ENCODE measurements around the gene HBQ1.
"Not testable (repeated sequence)": the region's sequence is repeated elsewhere in the genome, so short reads cannot be mapped to it uniquely, and the experiment has no call there.

The HBQ1 gene

DNA sequence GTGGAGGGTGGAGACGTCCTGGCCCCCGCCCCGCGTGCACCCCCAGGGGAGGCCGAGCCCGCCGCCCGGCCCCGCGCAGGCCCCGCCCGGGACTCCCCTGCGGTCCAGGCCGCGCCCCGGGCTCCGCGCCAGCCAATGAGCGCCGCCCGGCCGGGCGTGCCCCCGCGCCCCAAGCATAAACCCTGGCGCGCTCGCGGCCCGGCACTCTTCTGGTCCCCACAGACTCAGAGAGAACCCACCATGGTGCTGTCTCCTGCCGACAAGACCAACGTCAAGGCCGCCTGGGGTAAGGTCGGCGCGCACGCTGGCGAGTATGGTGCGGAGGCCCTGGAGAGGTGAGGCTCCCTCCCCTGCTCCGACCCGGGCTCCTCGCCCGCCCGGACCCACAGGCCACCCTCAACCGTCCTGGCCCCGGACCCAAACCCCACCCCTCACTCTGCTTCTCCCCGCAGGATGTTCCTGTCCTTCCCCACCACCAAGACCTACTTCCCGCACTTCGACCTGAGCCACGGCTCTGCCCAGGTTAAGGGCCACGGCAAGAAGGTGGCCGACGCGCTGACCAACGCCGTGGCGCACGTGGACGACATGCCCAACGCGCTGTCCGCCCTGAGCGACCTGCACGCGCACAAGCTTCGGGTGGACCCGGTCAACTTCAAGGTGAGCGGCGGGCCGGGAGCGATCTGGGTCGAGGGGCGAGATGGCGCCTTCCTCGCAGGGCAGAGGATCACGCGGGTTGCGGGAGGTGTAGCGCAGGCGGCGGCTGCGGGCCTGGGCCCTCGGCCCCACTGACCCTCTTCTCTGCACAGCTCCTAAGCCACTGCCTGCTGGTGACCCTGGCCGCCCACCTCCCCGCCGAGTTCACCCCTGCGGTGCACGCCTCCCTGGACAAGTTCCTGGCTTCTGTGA, 3.5 kb upstream of the HBQ1 start, which contains the start of gene HBA1:
Gene HBA1 (plus strand): TSS at position 204 of the 906 bp plus-strand sequence. CDS start 37 bp downstream, at position 241.
- not testable (repeated sequence) for DNase-seq

DNA sequence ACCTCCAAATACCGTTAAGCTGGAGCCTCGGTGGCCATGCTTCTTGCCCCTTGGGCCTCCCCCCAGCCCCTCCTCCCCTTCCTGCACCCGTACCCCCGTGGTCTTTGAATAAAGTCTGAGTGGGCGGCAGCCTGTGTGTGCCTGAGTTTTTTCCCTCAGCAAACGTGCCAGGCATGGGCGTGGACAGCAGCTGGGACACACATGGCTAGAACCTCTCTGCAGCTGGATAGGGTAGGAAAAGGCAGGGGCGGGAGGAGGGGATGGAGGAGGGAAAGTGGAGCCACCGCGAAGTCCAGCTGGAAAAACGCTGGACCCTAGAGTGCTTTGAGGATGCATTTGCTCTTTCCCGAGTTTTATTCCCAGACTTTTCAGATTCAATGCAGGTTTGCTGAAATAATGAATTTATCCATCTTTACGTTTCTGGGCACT, 2.9 kb upstream of the HBQ1 start:
- DNase-seq, result no peak

DNA sequence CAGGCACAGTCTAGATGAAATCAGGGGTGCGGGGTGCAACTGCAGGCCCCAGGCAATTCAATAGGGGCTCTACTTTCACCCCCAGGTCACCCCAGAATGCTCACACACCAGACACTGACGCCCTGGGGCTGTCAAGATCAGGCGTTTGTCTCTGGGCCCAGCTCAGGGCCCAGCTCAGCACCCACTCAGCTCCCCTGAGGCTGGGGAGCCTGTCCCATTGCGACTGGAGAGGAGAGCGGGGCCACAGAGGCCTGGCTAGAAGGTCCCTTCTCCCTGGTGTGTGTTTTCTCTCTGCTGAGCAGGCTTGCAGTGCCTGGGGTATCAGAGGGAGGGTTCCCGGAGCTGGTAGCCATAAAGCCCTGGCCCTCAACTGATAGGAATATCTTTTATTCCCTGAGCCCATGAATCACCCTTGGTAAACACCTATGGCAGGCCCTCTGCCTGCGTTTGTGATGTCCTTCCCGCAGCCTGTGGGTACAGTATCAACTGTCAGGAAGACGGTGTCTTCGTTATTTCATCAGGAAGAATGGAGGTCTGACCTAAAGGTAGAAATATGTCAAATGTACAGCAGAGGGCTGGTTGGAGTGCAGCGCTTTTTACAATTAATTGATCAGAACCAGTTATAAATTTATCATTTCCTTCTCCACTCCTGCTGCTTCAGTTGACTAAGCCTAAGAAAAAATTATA, 2.1 kb upstream of the HBQ1 start:
- DNase-seq, result no peak

DNA sequence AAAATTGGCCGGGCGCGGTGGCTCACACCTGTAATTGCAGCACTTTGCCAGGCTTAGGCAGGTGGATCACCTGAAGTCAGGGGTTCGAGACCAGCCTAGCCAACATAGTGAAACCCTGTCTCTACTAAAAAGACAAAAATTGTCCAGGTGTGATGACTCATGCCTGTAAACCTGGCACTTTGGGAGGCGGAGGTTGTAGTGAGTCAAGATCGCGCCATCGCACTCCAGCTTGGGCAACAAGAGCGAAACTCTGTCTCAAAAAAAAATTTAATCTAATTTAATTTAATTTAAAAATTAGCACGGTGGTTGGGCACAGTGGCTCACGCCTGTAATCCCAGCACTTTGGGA, 1.6 kb upstream of the HBQ1 start:
- no peak for DNase-seq

DNA sequence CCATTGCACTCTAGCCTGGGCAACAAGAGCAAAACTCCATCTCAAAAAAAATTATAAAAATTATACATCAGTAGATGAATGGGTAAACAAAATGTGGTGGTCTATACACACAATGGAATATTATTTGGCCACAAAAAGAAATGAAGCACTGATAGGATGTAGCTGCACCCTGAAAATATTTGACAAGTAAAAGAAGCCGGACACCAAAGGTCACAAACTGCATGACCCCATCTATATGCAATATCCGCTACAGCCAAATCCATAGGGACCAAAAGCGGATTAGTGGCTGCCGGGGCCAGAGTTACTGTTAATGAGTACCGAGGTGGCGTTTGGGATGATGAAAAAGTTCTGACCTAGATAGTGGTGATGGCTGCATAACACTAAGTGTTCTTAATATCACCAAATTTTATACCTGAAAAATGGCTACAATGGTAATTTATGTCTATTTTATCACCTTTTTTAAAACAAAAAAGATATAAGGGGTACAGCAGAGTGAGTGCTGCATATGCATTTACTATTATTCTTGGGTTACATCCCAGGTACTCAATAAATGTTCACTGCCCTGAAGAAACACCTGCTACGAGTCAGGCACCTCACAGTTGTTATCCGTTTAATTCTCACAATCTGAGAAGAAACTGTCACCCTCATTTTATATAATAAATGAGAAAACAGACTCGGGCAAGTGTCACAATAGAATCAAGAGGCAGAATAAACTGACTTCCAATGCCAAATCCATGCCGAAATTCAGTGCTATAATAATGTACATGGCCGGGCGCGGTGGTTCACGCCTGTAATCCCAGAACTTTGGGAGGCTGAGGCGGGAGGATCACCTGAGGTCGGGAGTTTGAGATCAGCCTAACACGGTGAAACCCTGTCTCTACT, 807 bp upstream of the HBQ1 start:
- DNase-seq, result no peak

DNA sequence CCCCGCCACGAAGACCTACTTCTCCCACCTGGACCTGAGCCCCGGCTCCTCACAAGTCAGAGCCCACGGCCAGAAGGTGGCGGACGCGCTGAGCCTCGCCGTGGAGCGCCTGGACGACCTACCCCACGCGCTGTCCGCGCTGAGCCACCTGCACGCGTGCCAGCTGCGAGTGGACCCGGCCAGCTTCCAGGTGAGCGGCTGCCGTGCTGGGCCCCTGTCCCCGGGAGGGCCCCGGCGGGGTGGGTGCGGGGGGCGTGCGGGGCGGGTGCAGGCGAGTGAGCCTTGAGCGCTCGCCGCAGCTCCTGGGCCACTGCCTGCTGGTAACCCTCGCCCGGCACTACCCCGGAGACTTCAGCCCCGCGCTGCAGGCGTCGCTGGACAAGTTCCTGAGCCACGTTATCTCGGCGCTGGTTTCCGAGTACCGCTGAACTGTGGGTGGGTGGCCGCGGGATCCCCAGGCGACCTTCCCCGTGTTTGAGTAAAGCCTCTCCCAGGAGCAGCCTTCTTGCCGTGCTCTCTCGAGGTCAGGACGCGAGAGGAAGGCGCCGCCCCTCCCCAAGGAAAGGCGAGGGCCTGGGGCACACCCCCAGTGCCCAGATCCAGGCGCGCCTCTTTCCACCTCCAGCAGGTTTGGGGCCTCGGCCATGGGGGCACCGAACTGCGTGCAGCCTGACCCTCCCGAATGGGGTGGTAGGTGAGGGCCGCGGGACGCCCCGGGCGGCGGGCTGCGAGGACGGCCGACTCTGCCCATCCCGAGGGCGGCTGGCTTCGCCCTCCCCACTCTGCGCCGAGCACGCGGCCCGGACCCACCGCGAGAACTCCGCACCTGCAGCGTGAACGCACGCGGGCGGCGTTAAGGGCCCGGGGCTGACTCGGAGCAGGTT, 664 bp downstream of the HBQ1 start:
- no peak for DNase-seq

DNA sequence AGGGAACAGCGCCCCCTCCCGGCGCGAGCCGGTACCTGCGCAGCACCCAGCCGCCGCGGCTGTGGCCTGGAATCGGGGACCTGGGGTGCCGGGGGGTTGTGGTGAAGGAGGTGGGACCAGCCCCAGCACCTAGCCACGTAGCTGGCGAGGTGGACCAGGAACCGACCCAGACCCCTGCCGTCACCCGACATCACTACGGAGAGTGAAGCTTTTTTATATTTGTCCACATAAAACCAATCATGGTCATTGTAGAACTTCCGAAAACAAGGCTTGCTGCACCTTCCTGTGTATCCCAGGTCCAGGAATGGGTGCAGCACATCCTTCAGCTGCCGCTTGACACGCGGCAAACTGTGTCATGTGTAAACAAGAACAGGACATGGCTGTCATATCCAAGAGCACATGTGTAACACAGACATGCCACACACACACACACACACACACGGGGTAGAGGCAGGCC, 1.3 kb downstream of the HBQ1 start:
- DNase-seq, result peak; percentile 99

DNA sequence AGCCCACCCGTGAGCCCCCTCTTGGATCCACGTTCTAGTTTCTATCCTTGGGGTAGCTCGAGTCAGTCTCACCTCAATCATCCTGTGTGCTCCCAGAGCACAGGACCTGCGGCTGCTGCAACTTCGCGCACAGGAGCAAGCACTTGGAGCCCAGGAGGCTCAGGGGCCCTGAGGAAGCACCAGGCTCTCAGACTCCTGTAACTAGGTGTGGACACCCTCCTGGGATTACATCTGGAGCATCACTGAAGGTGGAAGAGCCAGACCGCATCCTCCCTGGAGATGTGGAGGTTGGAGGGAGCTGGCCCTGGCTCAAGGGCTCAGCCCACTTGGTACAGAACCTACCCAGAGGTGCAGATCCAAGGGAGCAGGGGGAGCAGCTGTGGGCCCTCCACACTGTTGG, 2.7 kb downstream of the HBQ1 start:
- DNase-seq, result no peak

DNA sequence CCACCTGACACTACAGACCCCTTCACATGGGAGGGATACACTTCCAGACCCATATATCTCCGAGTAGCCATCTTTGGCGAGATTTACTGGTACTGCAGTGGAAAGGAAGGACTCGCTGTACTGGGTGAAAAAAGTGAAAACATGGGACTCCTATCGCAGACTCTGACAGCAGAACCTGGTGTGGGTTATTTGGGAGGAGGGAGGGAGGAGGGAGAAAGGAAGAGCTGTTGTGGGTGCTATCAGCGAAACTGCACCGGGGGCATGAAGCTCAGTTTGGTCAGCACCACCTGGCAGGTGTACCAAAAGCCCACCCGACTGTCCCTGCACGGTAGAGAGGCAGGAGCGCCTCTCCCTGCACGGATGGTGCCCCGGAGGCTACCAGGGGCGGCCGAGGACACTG, 5.0 kb downstream of the HBQ1 start:
- no peak for DNase-seq

DNA sequence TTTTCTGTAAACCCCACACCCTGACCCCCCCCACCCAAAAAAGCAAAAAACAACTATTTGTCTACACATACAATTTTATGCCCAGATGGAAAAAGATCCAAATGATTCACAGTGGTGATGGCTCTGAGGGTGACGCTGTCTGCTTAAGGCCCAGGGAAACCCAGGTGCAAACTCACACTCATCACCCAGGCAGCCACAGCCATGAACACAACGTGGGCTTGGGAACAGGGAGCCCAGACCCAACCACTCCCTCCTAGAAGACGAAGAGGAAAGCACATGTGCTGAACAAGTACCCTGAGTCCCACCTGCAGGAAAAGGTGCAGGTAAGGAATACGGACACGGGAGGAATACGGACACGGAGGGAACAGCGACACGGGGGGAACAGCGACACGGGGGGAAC, 5.4 kb downstream of the HBQ1 start:
- DNase-seq, result no peak

DNA sequence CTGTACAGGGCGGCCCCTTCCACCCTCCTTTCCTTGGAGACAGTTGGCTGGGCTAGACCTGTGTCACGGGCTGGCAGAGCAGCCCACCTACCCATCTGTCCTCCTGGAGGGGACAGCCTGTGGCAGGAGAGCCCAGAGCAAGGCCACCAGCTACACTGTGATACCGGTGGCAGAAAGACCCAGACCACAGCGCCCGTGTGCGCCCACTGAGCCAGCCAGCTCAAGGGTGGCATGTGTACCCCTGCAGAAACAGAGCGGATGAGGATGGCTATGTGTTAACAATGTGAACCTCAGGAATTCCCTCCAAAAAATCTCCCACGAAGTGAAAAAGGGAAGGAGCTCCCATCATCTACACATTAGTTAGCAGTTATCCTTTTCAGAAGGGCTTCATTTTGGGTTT, 7.1 kb downstream of the HBQ1 start:
- DNase-seq, result no peak

DNA sequence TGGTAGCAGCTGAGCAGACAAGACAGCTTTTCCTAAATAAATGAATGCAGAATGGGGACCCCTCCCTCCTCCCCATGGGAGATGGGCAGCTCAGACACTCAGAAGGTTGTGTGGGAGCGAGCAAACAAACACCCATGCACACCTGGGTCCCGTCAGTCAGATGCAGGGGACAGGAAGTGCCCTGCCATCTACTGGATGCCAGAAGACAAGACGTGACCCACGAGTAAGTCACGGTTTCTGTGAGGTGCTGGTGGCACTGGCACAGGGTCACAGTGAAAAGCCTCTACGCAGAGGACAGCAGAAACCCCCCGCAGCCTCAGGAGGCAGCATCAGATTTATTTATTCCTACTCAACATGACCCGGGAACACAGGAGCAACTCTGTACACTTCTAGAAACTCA, 8.4 kb downstream of the HBQ1 start:
- DNase-seq, result no peak

DNA sequence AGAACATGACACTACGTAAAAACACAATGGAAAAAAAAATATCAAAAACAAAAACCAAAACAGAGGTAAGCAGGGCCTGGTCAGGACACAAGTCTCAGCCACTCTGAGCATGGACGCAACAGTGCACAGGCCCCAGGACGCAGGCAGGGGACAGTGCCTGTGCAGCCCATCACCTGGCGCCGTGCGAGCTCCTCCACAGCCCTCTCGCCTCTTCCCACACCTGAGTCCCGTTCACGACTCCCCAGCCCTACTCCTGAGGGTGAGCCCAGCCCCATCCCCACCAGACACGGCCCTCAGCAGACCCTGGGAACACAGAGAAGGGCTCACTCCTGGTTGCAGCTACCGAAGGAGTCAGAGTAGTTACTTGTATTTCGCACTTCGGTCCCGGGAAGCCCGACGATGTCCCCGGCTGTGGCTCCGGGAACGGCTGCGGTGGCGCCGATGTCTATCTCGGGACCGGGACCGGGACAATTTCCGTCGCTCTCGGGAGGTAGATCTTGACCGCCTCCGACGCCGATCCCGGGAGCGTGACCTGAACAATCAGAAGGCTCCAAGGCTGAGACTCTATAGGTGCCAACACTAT, 9.4 kb downstream of the HBQ1 start:
- no peak for DNase-seq

DNA sequence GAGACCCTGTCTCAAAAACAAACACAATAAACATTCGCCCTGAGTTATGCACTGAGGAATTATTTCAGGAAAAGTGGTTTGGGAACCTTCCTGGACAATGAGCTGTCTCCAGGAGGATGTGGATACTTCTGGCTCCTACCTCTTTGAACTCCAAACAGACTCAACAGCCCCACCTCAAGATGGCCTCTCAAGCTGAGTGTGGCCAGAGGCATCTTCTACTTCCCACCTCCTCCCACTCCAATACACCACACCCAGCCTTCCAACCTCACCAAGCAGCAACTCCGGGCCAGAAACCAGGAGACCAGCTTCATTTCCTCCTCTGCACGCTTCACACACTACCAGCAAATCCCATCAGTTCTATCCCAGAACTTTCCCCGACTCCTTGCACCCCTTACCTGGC, 11.6 kb downstream of the HBQ1 start:
- no peak for DNase-seq

DNA sequence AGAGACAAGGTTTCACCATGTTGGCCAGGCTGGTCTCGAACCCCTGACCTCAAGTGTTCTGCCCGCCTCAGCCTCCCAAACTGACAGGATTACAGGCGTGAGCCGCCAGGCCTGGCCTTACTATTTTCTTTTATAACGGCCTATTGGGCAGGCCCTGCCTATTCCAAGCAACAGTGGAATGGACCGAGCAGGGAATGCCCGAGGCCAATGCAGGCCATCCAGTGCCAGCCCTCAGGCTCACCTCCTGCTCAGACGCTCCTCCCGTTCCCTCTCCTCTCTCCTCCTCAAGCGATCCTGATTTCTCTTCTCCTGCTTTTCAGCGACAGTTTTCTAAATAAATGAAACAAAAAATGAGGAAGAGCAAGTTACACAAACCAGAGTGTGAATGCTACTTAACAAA, 12.4 kb downstream of the HBQ1 start:
- no peak for DNase-seq

DNA sequence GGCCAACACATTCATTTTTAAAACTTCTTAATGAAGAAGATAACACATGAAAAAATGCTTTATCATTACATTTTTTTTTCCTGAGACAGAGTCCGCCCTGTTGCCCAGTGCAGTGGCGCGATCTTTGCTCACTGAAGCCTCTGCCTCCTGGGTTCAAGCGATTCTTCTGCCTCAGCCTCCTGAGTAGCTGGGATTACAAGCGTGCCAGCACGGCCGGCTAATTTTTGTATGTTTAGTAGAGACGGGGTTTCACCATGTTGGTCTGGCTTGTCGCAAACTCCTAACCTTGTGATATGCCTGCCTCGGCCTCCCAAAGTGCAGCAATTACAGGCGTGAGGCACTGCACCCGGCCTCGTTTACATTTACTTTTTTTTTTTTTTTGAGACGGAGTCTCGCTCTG, 13.2 kb downstream of the HBQ1 start:
- DNase-seq, result no peak

DNA sequence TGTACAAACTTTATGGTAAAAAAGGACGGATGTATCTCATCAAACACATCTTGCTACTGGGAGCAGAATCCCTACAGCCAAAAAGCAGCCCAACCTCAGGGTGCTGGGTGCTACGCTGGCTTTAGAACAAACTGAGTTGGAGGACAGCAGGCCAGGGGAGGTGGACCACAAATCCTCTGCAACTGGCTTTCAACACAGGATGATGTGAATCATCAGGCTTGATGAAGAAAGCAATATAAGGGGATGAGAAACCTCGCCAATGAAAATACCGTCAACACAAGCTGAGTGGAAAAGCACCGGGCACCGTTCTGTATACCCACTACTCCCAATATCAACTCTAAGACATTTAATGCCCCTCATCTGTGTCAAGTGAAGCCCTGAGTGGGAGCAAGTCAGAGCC, 14.3 kb downstream of the HBQ1 start:
- DNase-seq, result no peak

DNA sequence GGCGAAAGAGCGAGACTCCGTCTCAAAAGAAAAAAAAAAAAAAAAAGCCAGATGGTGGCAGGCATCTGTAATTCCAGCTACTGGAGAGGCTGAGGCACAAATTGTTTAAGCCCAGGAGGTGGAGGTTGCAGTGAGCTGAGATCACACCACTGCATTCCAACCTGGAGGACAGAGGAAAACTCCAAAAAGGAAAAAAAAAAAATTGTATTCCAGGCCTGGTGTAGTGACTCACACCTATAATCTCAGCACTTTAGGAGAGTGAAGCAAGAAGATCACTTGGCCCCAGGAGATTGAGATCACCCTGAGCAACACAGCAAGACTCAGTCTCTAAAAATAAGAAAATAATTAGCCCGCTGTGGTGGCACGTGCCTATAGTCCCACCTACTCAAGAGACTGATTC, 20.1 kb downstream of the HBQ1 start:
- DNase-seq, result no peak

DNA sequence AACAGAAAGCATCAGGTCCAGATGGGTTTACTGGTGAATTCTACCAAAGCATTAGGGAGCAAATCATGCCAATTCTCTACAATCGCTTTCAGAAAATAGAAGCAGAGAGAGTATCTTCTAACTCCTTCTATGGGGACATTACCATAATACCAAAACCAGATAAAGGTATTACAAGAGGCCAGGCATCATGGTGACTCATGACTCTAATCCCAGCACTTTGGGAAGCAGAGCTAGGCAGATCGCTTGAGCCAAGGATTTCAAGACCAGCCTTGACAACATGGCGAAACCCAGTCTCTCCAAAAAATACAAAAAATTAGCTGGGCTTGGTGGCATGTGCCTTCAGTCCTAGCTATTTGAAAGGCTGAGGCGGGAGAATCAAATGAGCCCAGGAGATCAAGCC, 23.0 kb downstream of the HBQ1 start:
- DNase-seq, result no peak

DNA sequence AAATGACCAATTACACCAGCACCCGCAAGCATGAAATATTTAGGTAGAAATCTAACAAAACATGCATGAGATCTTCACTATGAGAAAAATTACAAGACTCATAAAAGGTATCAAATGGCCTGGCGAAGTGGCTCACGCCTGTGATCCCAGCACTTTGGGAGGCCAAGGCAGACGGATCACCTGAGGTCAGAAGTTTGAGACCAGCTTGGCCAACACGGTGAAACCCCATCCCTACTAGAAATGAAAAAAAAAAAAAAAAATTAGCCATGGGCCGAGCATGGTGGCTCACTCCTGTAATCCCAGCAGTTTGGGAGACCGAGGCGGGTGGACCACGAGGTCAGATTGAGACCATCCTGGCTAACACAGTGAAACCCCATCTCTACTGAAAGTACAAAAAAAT, 23.8 kb downstream of the HBQ1 start:
- not testable (repeated sequence) for DNase-seq

DNA sequence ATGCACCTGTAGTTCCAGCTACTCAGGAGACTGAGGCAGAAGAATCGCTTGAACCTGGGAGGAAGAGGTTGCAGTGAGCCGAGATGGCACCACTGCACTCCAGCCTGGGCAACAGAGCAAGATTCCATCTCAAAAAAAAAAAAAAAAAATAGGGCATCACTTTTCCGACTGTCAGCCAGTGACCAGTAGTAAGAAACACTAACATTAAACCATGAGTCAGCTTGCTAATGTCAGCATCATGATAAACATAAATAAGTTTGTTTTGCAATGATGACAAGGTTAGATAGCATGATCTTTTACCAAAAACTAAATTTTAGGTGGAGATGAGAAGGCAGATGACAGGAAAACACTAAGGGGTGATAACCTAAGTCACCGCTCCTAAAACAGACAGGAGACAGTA, 29.1 kb downstream of the HBQ1 start:
- not testable (repeated sequence) for DNase-seq
